ENCODE data around the gene CCDC12. TPM values are rescaled to one million over a fixed set of nuclear protein-coding genes. Genes with fewer than 3 reads are reported as not detected.
A peak's percentile ranks its signal among the peaks of the same experiment; 100 is the strongest.

CCDC12 gene
- 72.0 TPM for total RNA-seq

DNA sequence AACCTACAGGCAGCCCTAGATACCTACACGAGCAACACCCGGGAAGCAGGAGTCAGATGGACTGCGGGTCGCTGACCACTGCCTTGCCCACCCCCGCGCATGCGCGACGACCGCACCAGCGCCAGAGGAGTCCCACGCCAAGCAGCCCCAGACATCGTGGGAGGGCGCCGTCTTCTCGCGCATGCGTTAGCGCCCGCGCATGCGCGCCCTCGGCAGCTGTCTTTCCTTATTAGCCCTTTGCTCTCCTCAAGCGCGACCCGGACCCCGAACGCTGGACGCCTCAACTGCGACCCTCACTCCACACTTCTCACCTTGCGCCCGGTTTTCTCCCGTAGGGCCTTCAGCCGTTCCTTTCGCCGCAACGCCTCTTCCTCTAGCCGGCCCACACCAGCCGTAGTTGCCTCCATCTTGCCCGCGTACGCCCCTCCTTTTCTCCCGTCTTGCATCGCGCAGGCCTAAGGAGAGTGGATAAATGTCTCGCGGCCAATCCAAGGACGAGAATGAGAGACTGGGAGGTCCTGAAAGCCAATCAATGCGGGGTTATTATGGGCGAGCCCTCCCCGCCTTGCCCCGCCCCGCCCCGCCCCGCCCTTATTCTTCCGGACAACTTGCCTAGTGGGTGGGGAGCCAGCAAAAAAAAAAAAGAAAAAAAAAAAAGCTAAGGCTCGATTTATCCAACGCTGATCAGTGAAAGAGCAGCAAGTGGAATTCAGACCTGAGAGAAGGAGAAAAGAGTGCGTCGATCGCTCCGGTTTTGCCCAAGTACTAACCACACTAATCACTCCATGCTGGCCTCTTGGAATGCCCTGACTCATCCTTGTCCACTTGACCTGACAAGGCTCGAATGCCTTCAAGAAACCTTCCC, at the start of gene CCDC12:
Gene CCDC12, minus strand, starts transcription at position 420 of the 865 bp plus-strand sequence. Its CDS starts 13 bp downstream, at position 407.
- peak; percentile 97 for DNase-seq (ENCODE audit: low spot score)

DNA sequence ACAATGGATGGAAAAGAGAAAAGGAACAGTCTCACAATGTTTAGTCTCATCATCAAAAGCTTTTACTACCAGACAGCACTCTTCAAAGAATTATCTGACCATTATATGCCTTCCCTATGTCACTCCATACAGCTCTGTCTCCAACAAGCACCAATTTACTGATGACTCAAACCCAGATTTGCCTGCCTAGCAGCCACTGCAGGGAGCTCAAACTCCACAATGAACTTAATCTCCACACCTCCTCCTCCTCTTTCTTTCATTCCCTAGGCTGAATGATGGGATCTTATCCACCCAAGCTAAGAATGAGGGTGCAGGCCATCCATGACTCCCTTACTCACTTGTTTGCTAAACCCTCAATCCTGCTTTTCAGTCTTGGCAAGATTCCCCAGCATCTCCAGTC, 48.4 kb upstream of the CCDC12 start:
- DNase-seq (ENCODE audit: low spot score) = no peak

DNA sequence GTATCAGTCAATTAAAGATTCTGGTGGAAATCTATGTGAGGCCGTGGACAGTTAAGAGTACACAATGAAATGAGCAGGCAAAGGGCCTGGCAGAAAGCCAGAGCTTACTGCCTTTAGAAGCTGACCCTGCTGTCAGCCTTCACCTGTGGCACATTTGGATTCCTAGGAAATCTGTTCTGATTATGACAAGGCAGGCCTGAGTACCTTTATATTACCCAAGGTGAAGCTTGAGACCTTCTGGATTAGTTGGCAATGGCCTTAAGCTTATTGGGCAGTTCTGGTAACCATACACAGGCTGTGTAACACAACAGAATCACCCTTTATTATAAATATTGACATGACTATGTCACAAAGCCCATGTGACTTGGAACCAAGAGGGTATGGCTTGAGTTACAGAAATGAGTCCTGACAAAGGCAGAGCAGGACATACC, 46.1 kb upstream of the CCDC12 start:
- DNase-seq (ENCODE audit: low spot score) = no peak

DNA sequence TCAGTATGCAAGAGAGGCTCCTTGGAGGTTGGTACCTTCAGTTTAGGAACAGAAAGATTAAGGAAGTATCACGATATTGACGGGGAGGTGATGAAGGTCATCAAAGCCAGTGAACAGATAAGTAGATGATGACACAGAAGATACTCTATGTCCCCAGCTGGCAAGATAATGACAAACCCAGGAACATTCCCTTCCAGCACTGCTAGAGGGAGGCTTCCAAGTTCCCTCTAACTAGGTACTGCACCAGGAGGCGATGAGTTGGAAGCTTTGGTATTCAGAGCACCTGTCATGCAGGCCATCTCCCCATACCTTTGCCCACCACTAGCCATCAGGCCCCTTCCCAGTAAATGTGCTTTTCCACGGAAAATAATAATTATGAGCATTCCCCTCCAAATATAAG, 43.8 kb upstream of the CCDC12 start:
- DNase-seq (ENCODE audit: low spot score) = no peak

DNA sequence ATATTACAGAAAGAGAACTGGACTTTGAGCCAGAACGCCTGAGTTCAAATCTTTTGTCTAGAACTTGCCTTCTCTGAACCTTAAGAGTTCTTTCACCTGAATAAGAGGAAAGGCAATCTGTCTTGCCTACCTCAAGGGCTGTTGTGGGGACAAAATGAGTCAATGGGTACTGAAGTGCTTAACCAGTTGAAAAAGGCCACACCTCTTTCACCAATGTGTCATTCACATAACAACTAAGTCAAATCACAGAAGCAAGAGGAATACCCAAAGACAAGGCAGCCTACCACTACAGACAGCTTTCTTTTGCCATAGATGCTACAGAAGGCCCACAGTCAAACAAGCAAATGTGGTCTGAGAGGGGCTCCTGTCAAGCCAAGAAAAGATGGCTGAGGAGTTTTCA, 42.7 kb upstream of the CCDC12 start:
- DNase-seq (ENCODE audit: low spot score) = no peak

DNA sequence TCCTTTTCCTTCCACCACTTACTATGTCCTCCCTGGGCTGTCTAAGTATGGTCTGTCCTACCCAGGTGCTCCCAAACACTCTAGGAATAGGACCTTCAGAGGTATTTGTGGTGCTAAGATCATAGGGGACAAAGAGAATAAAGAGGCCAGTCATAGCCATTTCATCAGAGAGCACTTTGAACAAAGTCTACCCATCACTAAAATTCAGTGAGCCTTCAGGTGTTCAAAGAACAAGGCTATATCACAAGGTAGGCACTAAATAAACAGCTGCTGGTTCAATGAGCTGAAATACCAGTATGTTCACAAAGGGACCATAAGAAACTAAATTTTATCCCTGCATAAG, 41.7 kb upstream of the CCDC12 start:
- DNase-seq (ENCODE audit: low spot score) = no peak

DNA sequence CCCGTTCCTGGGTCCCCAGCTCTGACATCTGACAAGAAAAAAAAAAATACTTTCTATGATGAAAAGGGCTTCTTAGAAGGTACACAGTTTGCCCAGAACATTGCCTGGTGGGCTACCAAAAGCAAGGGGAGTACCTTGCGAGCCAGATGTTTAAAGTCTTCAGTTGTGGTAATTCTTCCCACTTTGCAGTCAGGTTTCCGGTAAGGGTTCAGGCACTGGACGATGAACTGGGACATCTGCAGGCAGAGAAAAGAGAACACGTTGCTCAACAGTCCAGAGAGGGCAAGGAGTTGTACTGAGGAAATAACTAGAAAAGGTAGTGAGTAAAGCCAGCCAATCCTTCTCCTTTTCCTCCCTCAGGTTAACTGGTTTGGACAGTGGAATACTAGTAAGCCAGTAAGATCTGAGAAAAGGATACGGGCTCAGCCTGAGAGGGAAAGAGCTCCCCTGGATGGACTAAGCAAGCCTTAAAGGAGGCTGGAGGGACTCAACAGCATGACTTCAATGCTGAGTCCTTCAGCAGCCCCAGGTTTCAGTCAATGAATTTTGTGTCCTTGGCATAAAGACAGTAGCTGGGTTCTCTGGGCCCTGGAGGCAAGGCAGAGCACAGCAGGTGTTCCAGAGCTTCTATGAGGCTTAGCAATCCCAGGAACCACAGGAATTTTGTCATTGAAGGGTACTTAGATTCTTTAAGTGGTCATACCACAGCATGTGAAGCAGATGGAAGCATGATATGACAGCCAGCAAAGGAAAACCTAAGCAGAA, 41.1 kb upstream of the CCDC12 start:
- no peak for DNase-seq (ENCODE audit: low spot score)

DNA sequence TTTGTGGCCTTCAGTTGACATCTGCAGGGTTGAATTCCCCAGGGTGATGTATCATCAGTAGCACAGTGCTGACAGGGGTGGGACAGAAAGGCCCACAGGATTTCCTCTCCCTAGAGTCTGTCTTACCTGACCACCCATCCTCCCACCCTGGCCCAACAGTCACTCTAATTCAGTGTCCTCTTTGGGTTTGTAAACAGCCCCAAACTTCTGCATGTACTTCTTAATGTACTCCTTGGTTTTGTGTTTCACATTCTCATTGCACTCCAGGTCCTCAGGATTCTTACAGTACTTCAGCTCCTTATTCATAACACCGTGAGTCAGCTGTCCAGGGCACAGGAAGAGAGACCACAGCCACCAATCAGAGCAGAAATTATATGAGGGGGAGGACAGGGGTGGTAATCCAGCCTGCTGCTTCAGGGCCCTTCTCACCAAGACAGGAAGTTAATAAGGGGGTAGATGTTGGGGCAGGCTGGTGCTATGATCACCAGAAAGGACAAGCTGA, 40.4 kb upstream of the CCDC12 start:
- no peak for DNase-seq (ENCODE audit: low spot score)

DNA sequence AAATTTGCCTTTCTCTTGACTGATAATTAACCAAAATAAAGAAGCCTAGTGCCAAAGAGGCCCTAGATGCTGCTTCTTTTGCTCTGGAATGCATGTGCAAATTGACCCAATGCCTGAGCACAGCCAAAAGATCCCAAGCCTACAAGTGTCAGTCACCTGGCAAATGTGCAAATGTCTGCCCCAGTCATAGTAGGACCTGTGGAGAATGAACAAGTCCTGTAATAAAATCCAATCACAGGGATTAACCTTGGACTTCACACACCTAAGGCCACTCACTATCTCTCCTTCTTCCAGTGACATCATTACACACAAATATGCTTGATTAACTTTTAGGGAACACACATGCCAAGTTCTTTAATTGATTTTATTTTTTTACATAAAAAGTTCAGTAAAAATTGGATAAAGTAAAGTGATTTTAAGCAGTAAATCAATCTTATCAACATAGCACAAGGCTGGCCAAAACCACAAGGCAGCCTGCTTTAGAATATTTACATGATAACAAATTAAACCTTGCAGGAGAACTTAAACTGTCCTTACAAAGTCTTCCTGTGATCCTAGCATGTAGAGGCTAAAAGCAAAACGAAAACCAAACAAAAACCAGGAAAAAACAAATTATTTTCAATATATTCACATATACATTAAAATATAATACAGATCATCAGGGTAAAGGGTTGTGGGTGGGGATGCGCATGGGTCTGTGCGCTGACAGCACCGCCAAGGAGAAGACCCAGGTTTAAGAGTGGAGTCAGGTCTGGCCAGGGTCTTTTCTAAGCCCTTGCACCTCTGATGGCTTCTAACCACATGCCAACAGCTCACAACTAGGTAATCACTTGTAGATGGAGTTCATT, 39.8 kb upstream of the CCDC12 start:
- DNase-seq (ENCODE audit: low spot score) = no peak

DNA sequence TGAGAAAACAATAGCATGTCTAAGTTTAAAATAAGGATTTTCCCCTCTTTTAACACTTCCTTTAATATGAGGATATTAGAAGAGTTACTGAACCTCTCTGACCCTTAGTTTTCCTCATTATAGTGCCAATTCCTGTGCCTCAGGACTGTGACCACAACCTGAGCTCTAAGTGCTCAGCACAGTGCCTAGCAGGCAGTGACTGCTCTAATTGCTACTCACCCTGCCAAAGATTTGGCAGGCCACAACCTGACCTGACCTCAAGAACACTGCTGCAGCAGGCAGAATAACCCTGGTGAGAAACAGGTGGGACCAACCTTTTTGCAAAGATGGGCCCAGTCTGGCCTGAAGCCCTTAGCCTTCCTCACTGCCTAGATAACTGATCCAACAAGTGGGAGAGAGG, 38.6 kb upstream of the CCDC12 start:
- DNase-seq (ENCODE audit: low spot score) = no peak

DNA sequence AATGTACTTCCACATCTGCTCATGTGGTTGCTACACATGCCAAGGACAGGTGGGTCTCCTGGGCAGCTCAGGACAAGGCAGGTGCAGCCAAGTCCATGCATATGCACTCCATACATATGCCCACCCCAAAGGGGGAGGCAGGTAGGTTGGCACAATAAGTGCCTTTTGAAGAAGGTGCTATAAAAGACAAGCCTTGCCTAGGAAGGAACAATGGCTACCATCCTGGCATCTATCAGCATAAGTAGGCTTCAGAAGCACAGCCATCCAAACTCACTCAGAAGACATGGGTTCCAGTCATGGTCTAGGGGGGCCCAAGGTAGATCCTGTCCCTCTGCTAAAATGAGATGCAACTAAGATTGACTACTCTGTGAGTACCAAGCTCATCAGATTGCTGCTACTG, 37.5 kb upstream of the CCDC12 start:
- no peak for DNase-seq (ENCODE audit: low spot score)

DNA sequence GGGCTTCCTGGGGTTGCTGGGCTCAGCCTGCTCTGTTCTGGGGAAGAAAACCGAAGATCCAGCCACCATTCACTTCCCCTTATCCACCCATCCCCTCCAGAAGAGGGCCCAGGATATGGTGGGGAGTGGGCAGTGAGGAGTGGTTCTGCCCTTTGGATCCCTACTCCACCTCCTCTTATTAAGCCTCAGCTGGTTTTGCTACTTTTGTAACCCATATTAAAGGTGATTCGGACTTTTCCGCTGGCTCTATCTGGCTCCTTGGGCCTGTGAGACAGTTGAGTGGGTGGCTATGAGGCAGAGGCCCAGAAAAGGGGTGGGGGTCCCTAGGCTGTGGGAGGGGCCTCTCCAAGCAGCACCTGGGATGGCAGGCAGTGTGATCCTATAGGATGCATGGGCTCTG, 36.7 kb upstream of the CCDC12 start:
- no peak for DNase-seq (ENCODE audit: low spot score)

DNA sequence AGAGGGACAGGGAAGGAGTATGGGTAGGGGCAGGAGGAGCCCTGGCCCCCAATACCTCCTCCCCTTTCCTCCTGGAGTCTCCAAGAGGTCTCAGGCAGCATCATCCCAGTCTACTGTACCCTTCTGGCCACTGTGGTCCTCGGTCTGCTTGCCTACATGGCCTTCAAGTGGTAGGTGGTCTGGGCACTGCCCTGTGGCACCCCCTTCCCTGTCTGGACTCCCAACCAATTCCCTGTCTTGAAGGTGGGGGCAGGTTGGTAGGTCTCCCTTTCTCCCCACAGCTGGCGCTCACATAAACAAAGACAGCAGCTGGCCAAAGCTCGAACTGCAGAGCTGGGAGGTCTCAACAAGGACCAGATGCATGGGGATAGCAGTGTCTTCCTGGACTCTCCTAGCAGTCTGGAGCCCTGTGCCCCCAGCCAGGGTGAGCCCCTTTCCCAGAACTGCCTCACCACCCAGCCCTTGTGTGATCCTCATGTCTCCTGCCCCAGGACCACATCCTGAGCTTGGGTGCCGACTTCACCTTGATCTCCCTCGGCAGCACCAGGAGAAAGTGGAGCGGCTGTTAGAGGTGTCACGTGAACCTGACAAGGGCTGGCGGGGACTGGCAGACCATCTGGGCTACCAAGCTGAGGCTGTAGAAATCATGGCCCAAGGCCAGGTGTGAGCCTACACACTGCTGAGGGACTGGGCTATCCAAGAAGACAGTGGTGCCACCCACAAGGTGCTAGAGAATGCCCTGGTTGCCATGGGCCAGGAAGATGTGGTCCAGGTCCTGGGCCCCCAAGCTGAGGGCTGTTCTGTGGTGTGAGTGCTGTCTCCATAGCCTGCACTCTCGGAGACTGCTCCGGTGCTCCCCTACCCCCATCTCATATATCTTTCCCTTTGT, 36.0 kb upstream of the CCDC12 start:
- peak; percentile 40 for DNase-seq (ENCODE audit: low spot score)

DNA sequence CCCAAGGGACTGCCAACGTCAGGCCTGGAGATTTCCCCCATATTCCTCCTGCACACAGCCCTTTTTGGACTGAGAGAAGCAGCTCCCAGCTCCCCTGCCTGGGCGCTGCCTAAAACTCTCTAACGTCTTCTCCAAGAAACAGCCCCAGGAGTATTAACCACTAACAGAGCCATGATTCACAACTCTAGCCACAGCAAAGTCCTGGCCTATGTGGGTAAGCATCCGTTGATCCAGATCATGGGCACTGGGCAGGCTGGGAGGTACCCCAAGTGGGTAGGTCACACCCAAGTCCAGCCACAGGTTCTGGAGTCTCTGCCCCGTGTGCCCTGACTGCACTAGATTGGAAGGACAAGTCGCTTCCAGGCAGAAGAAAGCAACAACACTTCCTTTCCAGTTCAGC, 34.8 kb upstream of the CCDC12 start:
- no peak for DNase-seq (ENCODE audit: low spot score)

DNA sequence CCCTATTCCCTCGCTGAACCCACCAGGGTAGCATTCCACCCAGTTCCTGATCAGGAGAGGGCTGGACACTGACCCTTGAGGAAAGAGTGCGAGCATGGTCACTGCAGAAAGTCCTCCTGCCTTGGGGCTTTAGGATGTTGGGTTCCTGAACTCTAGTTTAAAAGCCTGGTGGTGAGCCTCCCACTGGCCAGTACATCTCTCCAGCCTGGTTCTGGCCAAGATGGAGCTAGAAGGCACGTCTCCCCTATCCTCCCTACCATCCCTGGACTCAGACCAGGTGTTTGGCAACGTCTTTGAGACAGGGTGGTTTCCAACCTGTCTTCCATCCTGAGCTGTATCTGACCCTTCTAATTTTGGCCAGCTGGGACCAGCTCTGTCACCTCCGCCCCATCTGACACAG, 34.4 kb upstream of the CCDC12 start:
- DNase-seq (ENCODE audit: low spot score) = no peak

DNA sequence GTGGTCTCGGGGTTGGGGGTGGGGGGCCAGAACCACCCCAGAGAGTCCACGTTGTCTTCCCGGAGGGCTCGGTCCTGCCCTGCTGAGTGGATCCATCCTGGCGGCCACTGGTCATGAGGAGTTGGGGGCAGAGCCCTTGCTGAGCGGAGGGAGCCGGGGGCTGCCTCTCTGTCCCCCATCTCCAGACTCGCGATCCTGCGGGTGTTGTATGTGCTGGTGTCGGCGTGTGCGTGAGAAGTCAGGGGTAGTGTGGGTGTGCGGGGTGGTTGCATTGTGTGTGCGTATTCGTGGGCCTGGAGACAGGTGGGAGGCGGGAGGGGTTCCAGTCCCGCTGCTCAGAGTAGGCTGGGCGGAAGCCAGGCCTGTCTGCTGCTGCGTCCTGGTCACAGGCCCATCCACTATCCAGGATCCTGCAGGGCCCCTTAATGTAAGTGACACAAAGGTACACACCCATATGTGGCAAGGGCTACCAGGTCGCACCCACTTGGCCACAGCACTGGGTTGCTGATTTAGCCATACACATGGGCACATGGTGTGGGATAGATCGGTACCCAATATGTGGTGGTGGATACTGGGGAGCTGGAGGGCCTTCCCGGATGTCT, 33.7 kb upstream of the CCDC12 start:
- peak; percentile 40 for DNase-seq (ENCODE audit: low spot score)

DNA sequence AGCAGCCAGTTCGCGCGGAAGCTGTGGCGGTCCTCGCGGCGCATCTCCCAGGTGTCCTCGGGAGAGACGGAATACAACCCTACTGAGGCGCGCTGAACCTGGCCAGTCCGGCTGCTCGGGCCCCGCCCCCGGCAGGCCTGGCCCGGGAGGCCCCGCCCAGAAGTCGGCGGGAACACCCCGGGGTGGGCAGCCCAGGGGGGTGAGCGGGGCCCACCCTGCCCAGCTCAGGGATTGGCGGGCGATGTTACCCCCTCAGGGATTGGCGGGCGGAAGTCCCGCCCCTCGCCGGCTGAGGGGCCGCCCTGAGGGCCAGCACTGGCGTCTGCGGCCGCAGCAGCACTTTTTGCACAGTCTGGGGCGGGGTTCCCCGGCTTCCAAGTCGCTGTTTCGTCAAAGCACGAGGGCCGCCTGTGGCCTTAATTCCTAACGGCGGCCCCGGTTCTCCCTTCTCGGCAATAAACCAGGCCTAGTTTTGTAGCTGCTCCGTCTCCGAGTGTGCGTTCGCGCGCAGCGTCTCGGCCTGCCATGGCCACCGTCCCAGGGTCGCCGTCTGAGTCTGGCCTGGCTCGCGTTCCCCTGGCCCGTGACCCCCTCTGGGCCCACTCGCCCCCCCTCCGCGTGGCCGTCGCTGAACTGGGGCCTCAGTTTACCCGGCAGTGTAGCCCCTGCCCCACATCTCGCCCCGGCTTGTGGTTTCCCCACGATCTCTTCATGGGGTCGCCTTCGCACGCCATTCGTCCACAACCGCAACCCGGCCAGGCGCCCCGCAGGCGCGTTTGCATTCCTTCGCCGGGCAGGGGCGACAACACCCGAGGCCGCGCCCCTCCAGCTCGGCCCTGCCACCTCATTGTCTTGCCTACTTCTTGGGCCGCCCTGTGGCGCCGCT, 32.9 kb upstream of the CCDC12 start:
- DNase-seq (ENCODE audit: low spot score) = peak; percentile 92

DNA sequence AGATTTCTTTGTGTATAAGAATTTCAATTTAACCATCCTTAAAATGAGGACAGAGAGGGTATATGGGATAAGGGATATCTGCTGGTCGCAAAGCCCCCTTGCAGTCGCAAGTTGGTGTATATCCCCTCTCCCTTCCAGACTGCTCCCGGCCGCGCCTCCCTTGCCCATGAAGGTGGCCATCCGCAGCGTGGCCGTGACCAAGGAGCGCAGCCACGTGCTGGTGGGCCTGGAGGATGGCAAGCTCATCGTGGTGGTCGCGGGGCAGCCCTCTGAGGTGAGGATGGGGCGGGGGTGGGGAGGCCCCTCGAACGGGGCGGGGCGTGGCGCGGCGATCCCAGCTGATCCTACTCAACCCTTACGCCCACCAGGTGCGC, 32.3 kb upstream of the CCDC12 start:
- DNase-seq (ENCODE audit: low spot score) = no peak

DNA sequence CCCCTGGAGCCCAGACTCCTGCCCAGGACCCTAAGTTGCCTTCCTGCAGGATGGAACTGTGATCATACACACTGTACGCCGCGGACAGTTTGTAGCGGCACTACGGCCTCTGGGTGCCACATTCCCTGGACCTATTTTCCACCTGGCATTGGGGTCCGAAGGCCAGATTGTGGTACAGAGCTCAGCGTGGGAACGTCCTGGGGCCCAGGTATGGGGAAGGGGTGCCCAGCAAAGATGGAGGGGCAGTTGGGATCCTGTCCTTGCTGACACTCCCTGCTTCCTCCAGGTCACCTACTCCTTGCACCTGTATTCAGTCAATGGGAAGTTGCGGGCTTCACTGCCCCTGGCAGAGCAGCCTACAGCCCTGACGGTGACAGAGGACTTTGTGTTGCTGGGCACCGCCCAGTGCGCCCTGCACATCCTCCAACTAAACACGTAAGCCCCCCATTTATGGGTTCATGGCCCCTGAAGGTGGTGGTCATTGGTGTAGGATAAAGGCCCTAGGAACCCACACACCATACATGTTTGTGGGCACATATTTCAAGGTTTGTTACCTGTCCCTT, 31.8 kb upstream of the CCDC12 start:
- peak; percentile 42 for DNase-seq (ENCODE audit: low spot score)

All from ureter (tissue), 1 donor.